Measurements from ENCODE around the gene TARBP1.
"Not testable (repeated sequence)": the region's sequence is repeated elsewhere in the genome, so short reads cannot be mapped to it uniquely, and the experiment has no call there.

TARBP1 gene, protein sequence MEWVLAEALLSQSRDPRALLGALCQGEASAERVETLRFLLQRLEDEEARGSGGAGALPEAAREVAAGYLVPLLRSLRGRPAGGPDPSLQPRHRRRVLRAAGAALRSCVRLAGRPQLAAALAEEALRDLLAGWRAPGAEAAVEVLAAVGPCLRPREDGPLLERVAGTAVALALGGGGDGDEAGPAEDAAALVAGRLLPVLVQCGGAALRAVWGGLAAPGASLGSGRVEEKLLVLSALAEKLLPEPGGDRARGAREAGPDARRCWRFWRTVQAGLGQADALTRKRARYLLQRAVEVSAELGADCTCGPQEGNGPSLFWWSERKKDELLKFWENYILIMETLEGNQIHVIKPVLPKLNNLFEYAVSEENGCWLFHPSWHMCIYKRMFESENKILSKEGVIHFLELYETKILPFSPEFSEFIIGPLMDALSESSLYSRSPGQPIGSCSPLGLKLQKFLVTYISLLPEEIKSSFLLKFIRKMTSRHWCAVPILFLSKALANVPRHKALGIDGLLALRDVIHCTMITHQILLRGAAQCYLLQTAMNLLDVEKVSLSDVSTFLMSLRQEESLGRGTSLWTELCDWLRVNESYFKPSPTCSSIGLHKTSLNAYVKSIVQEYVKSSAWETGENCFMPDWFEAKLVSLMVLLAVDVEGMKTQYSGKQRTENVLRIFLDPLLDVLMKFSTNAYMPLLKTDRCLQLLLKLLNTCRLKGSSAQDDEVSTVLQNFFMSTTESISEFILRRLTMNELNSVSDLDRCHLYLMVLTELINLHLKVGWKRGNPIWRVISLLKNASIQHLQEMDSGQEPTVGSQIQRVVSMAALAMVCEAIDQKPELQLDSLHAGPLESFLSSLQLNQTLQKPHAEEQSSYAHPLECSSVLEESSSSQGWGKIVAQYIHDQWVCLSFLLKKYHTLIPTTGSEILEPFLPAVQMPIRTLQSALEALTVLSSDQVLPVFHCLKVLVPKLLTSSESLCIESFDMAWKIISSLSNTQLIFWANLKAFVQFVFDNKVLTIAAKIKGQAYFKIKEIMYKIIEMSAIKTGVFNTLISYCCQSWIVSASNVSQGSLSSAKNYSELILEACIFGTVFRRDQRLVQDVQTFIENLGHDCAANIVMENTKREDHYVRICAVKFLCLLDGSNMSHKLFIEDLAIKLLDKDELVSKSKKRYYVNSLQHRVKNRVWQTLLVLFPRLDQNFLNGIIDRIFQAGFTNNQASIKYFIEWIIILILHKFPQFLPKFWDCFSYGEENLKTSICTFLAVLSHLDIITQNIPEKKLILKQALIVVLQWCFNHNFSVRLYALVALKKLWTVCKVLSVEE (N-terminal part only)

DNA sequence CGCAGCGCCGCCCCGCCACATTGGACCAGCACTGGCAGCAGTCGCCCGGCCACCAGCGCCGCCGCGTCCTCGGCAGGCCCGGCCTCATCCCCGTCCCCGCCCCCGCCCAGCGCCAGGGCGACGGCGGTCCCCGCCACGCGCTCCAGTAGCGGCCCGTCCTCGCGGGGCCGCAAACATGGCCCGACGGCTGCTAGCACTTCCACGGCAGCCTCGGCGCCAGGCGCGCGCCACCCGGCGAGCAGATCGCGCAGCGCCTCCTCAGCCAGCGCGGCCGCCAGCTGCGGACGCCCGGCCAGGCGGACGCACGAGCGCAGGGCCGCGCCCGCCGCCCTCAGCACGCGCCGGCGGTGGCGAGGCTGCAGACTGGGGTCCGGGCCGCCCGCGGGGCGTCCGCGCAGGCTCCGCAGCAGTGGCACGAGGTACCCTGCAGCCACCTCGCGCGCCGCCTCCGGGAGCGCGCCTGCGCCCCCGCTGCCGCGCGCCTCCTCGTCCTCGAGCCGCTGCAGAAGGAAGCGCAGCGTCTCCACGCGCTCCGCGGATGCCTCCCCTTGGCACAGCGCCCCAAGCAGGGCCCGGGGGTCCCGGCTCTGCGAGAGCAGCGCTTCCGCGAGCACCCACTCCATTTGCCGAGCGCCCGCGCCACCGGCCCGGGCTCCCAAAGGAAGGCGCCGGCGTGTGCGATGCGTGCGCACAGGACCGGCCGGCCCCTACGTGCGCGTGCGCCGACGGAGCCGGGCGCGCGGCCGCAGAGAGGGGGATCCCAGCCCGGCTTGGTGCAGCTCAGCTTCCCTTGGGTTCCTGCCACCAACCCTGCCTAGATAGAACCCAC, at the start of gene TARBP1:
TARBP1 (minus strand) TSS at position 699 of the 829 bp plus-strand sequence; CDS start at position 623, 76 bp downstream.
- DNase-seq (ENCODE audit: low spot score) (peak; percentile 44), FAIRE-seq (no peak)

DNA sequence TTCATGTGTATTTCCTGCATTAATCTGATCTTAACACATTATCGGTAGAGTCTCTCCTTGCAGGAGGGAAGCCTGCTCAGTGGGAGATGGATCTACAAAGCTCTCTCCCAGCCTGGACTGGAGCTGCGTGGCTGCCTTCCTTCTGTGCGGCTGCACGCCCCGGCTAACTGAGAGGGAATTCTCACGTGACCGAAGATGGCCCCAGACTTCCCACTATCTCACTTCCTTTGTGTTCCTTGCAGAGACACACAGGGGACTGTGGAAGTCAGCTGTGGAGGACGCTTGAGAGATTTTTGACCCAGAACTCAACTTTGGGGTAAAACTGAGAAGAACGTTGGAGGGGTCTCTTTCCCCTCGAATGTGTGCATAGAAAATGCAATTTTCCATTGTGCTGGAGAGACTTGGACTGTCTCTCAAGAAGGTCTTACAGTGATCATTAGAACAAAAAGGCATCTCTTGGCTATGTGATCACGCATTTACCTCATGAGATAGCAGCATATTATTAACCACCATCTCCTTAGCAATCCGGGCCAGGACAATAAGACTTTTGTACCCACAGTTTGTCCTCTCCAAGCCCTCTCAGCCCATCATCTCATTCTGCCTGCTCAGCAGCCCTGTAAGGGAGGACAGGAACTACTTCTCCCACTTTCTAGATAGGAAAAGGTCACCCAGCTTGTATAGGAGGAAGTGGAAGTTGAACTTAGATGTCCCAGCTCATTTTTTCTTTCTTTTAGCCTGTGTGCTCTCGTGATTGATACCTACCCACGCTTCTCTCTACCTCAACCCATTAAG, 49.3 kb upstream of the TARBP1 start:
- no peak for FAIRE-seq
- no peak for DNase-seq (ENCODE audit: low spot score)

DNA sequence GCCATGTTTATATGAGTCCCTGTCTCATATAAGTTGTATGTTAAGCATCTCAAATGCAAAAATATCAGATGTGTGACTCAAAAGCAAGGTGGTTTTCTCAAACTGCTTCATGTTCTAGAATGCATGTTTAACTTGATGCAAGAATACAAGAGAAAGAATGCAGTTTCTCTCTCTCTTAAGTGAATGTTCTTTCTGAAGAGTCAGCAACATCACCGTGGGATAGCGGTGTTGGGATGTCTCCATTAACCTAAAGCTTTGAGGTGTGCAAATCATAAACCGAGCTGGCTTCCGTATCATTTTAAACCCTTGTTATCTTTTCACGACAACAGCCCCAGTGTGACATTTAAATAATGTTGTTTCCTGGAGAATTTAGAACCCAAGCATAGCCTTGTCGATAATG, 48.4 kb upstream of the TARBP1 start:
- DNase-seq (ENCODE audit: low spot score) (no peak), FAIRE-seq (no peak)

DNA sequence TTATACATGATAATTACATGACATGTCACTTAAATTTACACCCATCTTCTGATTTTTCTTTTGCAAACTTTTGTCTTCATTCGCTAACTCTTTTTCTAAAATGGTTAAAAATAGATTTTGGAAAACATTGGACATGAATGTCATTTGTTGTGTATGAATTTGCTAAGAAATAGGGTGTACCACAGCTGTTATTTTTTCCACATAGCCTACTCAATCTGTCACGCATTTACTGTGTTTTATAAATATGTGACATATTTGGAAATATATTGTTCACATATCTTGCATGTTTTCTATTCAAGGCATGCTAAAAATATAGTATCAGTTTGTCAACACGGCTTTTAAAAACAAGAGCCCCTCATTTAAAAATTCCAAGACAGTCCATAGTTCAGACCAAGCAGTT, 47.9 kb upstream of the TARBP1 start:
- no peak for FAIRE-seq
- DNase-seq (ENCODE audit: low spot score), result no peak

DNA sequence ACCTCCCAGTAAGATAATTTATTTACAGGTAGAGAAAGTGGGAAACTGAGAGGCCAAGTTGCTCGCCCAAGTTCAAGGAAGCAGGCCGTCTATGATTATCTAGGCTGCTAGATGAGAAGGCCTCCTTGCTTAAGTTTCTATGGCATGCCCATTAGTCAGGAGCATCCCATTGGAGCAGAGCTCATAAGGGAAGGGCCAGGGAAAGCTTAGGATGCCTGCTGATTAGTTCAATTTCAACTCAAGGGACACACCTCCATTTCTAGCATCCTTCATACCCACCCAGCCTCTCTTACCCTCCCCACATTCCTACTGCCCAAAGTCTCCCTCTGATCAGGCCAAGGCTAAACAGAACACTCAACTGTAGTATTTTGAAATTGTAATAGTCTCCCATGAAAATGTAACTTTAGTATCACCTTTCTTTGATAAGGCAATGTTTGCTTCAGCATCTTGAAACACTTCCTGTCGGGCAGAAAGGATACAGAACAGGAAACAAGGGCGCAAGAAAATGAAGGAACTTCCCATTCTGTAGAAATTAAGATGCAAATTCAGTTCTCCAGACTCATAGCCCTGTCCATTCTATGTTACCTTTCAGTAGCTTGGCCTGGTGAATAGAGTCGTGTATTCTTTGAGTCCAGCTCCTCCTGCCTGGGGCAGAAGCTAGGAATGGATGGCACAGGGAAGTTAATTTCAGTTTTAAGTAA, 46.3 kb upstream of the TARBP1 start:
- FAIRE-seq (no peak), DNase-seq (ENCODE audit: low spot score) (no peak)

DNA sequence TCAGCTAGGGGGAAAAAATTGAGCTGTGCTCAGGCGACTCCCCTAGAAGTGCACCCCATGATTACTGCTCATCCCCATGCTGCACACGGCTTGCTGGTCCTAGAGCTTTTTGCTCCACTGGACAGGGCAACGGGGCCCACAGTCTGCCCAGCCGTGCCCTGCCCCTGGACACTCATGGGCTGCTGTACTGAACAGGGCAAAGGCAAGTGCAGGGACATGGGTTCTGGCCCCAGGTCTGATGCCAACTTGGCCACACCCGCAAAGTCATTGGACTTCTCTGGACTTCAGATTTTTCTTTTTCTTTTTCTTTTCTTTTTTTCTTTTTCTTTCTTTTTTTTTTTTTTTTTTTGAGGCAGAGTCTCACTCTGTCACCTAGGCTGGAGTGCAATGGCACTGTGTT, 42.9 kb upstream of the TARBP1 start:
- no peak for FAIRE-seq
- no peak for DNase-seq (ENCODE audit: low spot score)

DNA sequence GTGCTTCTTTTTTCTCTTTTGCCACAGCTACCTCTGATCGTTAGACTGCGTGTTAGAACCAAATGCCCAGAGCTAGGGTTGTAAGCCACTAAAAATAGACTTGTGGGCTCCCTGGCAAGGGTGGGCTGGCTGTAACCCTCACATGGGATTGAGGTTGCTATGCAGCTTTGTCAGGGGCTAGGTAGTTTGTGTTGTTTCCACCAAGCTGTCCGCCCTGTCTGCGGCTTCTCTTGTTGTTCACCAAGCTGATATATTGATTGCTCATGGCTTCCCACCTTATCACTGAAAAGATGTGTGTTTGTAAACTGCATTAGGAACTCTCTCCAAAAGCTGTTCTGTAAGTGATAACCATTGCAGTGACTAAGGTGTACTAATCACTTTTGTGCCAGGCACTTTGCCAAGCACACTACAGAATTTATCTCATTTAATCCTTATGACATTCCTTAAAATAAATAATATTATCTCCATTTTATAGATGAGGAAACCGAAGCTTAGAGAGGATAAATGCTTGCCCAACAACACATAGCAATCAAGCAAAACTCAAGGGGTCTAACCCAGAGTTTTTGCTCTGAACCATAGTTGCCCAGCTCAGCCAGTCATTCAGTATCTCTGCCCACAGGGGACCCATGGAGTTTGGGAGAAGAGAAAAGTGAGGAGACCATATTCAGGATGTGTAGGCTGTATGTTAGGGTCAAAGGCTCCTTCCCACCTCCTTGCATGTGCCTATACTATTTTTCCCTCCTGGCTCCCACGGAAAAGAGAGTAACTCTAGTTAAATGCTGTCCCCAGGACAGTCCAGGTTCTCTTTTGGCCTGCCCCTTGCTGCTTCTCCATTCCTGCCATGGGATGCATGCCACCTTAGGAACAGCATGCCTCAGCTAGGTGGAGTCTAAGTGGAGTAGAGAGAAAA, 42.2 kb upstream of the TARBP1 start:
- FAIRE-seq, result no peak

DNA sequence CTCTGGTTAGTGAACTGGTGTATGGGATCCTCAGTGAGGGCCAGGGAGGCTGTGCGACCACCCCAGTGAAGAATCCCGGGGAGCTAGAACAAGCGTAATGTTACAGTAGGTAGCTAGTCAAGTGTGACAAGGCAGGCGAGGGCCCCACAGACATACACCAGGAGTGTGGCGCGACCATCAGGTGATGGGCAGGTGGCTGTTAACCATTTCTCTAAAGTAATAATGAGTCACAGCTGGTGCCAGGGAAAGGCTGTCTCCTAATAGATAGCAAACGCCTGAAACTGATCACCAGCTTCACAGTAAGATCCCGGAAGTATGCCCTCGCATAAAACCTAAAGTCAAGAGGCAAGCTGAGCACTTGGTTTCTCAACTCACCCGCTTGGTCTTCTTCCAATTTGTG, 40.5 kb upstream of the TARBP1 start:
- DNase-seq (ENCODE audit: low spot score), result no peak
- FAIRE-seq, result no peak

More for the DNA sequence above, 42.2 kb upstream of the TARBP1 start:
- no peak for DNase-seq (ENCODE audit: low spot score)

DNA sequence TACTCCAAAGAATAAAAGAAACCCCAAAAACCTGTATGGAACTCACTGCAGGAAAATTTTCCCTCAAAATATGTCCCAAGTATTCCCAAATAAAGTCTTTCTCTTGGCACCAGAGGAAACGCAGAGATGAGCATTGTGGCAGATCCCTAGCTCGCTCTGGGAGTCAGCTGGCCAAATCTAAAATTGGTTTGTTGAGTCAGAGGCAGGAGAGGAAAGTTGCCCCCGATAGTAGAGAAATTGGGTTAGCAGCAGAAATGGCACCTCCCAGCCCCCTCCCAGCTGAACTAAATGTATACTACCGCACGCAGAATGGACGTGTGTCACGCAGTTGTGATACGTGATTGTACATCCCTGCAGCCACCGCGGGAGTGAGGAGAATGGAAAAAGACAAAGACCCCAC, 39.9 kb upstream of the TARBP1 start:
- DNase-seq (ENCODE audit: low spot score), result no peak
- FAIRE-seq, result no peak

DNA sequence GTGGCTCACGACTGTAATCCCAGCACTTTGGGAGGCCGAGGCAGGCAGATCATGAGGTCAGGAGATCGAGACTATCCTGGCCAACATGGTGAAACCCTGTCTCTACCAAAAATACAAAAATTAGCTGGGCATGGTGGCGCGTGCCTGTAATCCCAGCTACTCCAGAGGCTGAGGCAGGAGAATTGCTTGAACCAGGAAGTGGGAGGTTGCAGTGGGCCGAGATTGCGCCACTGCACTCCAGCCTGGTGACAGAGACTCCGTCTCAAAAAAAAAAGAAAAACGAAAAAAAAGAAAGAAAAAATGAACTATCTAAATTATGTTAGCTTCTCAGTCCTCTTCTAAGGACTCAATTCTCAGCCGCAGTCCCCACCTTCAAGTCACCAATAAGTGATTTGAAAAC, 39.1 kb upstream of the TARBP1 start:
- DNase-seq (ENCODE audit: low spot score); FAIRE-seq: not testable (repeated sequence)

DNA sequence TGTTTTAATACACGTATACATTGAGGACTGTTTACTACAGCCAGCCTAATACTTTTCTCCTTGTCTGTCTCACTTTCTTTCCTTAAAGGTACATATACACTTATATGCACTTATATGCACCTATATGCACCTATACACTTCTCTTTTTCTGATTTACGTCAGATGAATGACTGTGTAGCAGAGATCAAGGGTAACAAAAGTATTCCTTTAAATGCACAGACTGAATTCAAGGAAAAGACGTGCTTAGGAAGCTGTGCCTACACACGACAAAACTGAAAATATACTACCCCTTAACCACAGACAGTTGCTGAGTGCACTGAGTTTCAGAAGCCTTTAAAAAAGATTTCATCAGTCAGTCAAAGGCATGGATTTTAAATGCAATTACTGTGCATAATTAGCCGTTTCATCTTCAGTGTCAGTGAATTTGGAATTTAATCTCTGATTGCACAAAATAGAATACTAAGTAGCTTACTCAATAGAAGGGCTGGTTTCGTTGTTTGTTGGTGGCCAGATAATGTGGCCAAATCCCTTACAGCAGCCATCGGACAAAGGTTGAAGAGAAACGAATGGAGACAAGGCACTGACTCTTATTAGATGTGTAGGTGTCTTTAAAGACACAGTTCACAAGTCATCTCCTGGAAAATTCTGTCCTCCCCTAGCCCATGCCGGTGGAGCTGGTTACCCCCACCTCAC, 38.3 kb upstream of the TARBP1 start:
- FAIRE-seq (no peak), DNase-seq (ENCODE audit: low spot score) (no peak)

DNA sequence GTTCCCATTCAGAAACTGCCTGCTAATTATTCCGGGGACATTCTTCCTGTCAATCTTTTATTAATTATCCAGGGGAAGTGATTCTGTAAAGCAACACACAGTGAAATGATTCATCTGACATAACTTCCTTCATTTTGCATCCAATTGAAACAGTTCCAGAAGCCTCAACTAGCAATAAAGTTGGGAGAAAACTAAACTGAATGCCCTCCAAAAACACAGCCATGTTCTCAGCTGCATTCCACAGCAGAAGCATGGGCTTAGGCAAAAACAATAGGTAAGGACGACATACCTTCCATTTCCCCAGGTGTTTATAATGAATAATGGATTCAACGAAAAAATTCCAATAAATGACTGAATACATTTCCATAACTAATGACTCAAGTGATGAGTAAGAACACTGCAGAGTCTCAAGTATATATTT, 36.9 kb upstream of the TARBP1 start:
- FAIRE-seq (peak; percentile 21), DNase-seq (ENCODE audit: low spot score) (peak; percentile 14)

DNA sequence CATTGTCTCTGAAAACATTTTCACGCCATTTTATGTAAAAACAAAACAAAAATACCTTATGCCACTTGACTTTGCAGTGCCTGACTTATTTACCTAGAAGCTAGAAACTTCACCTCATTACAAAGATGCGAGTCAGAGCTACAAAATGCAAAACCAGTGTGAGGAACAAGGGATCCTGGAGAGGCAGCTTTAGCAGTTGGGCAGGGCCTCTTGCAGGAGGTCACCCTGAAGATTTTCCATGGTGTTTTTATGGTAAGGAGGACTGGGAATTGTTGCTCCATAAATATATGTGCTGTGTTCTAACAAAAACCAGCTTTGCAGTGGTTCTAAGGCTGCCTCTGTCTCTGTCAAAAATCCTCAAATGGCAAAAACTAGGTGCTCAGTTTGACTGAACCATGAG, 36.4 kb upstream of the TARBP1 start:
- FAIRE-seq (peak; percentile 10), DNase-seq (ENCODE audit: low spot score) (peak; percentile 56)

DNA sequence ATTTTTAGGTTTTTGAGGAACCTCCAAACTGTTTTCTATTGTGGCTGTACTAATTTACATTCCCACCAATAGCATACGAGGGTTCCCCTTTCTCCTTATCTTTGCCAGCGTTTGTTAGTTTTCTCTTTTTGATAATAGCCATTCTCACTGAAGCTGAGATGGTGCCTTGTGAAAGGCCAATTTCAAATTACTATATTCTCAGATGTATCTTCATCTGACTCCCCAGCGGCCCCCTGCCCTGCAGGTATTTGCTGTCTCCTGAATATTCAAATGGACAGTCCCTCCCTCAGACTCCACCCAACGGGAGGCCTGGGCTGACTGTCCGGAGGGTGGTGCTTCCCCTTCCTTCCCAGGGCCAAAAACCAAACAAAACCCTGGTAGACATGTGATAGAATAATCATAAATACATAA, 33.5 kb upstream of the TARBP1 start:
- DNase-seq (ENCODE audit: low spot score) (no peak), FAIRE-seq (no peak)

DNA sequence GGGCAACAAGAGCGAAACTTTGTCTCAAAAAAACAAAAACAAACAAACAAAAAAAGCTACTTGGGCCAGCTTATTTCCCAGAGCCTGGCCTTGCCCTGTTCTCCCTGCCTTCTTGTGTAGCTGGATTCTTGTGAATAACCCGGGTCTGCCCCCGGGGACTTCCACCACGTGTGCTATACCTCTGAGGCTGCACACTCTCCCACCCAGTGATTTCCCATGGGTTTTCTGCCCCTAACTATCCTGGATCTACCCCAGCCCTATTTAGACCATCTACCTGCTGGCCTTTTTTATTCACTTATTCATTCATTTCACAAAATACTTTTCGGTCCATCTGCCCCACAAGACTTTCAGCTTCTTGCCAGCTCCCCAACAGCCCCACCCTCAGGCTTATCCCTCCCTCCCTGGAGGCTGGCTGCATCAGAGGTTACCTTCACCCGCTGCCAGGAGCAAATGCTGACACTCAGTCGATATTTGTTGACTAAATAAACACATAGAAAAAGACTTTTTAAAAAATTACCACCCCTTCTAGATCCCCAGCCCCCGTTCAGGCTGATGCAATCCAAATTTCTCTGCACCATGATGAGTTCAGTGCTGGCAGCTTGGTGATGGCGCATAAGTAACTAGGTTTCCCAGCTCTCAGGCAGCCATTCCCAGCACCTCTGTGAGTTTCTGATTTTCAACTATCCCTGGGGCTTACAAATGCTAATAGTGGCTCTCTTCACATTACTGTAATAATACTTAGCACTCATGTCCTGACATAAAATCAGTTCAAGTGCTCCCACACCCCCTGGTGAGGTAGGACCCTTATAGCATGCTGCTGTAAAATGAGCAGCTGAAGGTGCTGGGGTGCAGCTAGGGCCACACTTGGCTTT, 30.7 kb upstream of the TARBP1 start:
- FAIRE-seq, result no peak
- no peak for DNase-seq (ENCODE audit: low spot score)

DNA sequence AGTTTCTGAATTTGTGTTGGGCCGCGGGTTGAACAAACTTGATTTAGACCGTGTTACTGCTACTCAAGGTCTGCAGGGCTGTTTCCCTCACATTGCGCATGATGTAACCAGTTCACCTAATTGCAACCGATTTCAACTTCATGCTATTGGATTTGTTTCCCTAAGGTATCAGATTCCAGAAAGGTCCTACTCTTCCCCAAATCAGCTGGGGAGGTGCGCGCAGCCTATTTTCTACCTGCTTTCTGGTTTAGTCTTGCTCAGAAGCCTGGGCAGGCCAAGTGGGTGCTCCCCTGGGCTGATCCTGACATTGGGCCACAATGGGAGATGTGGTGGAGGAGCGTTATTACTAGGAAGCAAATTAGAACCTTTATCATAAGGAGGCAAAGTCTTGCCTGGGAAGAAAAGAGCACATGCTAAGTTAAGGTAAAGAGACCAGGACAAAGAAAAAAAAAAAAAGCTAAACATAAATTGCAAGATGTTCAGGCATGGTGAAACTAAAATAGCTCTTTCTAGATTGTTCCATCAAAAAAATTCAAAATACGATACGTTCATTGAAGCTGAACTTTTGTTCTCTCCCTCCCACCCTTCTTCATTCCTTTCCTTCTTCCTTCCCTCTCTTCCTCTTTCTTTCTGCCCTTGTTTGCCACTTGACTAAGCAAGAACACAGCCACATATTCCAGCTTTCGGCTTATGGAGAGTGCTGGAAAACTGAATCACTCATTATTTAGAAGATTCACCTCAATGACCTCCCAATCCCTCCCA, 28.8 kb upstream of the TARBP1 start:
- DNase-seq (ENCODE audit: low spot score) (no peak), FAIRE-seq (no peak)
